Measurements from ENCODE around the gene XRRA1.

GRCh38 chr11:74845978-74846517 lies 102.8 kb downstream of the XRRA1 start:
- no peak for TF ChIP-seq ARNT (IDR thresholded peaks at IDR 0.05)
- TF ChIP-seq ZNF558 (CRISPR knock-in tag; IDR thresholded peaks at IDR 0.05; ENCODE audit: borderline replicate concordance) = no peak
